H9 (cell line): ENCODE data around the gene SPTLC3. TPM values are rescaled to one million over a fixed set of nuclear protein-coding genes. Genes with fewer than 3 reads are reported as not detected.

Source experiments
- DNase-seq: peaks from one replicate; pipeline ENCODE4 v3.0.0-alpha.2; 2017
- H2AFZ ChIP-seq: one replicate; pipeline ENCODE4 v1.6.1; 2013; ENCODE audit warnings: mild to moderate bottlenecking, low read length, control low read depth, moderate library complexity
- H2AK5ac ChIP-seq: 2 replicates; pipeline ENCODE4 v1.6.1; 2013; ENCODE audit warnings: low read length, control low read depth, mixed read lengths; ENCODE audit not compliant: insufficient read length
- H2BK120ac ChIP-seq: one replicate; pipeline ENCODE4 v1.6.1; 2013; ENCODE audit warnings: low read depth, mild to moderate bottlenecking, low read length, control low read depth, inconsistent platforms; ENCODE audit not compliant: poor library complexity, severe bottlenecking
- H2BK12ac ChIP-seq: 2 replicates; pipeline ENCODE4 v1.6.1; 2013; ENCODE audit warnings: low read length, control low read depth, mixed read lengths, low read depth; ENCODE audit not compliant: insufficient read length
- H2BK15ac ChIP-seq: 2 replicates; pipeline ENCODE4 v1.6.1; 2013; ENCODE audit warnings: low read depth, low read length, control low read depth
- H2BK20ac ChIP-seq: one replicate; pipeline ENCODE4 v1.6.1; 2013; ENCODE audit warnings: low read depth, mild to moderate bottlenecking, low read length, control low read depth, inconsistent platforms; ENCODE audit not compliant: poor library complexity, severe bottlenecking
- H2BK5ac ChIP-seq: 2 replicates; pipeline ENCODE4 v1.6.1; 2013; ENCODE audit warnings: low read length, control low read depth, mixed read lengths; ENCODE audit not compliant: insufficient read length
- H3K14ac ChIP-seq: 2 replicates; pipeline ENCODE4 v1.6.1; 2013; ENCODE audit warnings: low read length, control low read depth; ENCODE audit not compliant: insufficient read depth
- H3K18ac ChIP-seq: 2 replicates; pipeline ENCODE4 v1.6.1; 2013; ENCODE audit warnings: low read depth, mild to moderate bottlenecking, mixed read lengths, low read length, control low read depth; ENCODE audit not compliant: insufficient read length
- H3K23ac ChIP-seq: 2 replicates; pipeline ENCODE4 v1.6.1; 2013; ENCODE audit warnings: low read length, control low read depth, mixed read lengths, low read depth; ENCODE audit not compliant: insufficient read length
- H3K23me2 ChIP-seq: 2 replicates; pipeline ENCODE4 v1.6.1; 2013; ENCODE audit warnings: low read depth, mild to moderate bottlenecking, mixed read lengths, low read length, control low read depth; ENCODE audit not compliant: insufficient read length, poor library complexity, severe bottlenecking
- H3K27ac ChIP-seq: 2 replicates; pipeline ENCODE4 v1.5.1; 2013; ENCODE audit warnings: low read length, control low read depth, mixed read lengths, low read depth; ENCODE audit not compliant: insufficient read length
- H3K27me3 ChIP-seq: 2 replicates; pipeline ENCODE4 v1.6.1; 2013; ENCODE audit warnings: low read length, control low read depth, inconsistent platforms; ENCODE audit not compliant: insufficient read depth
- H3K4ac ChIP-seq: 2 replicates; pipeline ENCODE4 v1.6.1; 2013; ENCODE audit warnings: low read depth, mild to moderate bottlenecking, control low read depth, inconsistent platforms, low read length, moderate library complexity
- H3K4me1 ChIP-seq: 2 replicates; pipeline ENCODE4 v1.6.1; 2013; ENCODE audit warnings: low read length, control low read depth, inconsistent platforms; ENCODE audit not compliant: insufficient read depth
- H3K4me2 ChIP-seq: 2 replicates; pipeline ENCODE4 v1.6.1; 2013; ENCODE audit warnings: low read length, control low read depth, mixed read lengths; ENCODE audit not compliant: insufficient read length, insufficient read depth
- H3K56ac ChIP-seq: 2 replicates; pipeline ENCODE4 v1.6.1; 2013; ENCODE audit warnings: low read depth, mild to moderate bottlenecking, mixed read lengths, low read length, control low read depth; ENCODE audit not compliant: insufficient read length
- H3K79me1 ChIP-seq: 2 replicates; pipeline ENCODE4 v1.6.1; 2013; ENCODE audit warnings: low read depth, mild to moderate bottlenecking, moderate library complexity, low read length, control low read depth, inconsistent platforms; ENCODE audit not compliant: insufficient read depth, poor library complexity, severe bottlenecking
- H3K79me2 ChIP-seq: 2 replicates; pipeline ENCODE4 v1.6.1; 2013; ENCODE audit warnings: low read length, control low read depth, inconsistent platforms; ENCODE audit not compliant: insufficient read depth
- H3K9ac ChIP-seq: 2 replicates; pipeline ENCODE4 v1.6.1; 2013; ENCODE audit warnings: low read length, control low read depth, mixed read lengths; ENCODE audit not compliant: insufficient read length; ENCODE audit errors: extremely low read depth
- H3K9me3 ChIP-seq: one replicate; pipeline ENCODE4 v1.6.1; 2013; ENCODE audit warnings: low read depth, low read length, inconsistent platforms; ENCODE audit not compliant: control insufficient read depth
- H3T11ph ChIP-seq: one replicate; pipeline ENCODE4 v1.6.1; 2013; ENCODE audit warnings: mild to moderate bottlenecking, low read length, control low read depth, inconsistent platforms
- H4K20me1 ChIP-seq: one replicate; pipeline ENCODE4 v1.6.1; 2013; ENCODE audit not compliant: control insufficient read depth, insufficient read length, insufficient read depth
- H4K5ac ChIP-seq: 2 replicates; pipeline ENCODE4 v1.6.1; 2013; ENCODE audit warnings: low read depth, mild to moderate bottlenecking, mixed read lengths, low read length, control low read depth; ENCODE audit not compliant: insufficient read length
- H4K8ac ChIP-seq: replicated peaks from 2 replicates; pipeline ENCODE4 v1.6.1; 2013; ENCODE audit warnings: low read length, control low read depth, mixed read lengths, low read depth; ENCODE audit not compliant: insufficient read length
- H4K91ac ChIP-seq: 2 replicates; pipeline ENCODE4 v1.6.1; 2013; ENCODE audit warnings: low read depth, mild to moderate bottlenecking, moderate library complexity, mixed read lengths, low read length, control low read depth; ENCODE audit not compliant: insufficient read length
- H3K27ac Mint-ChIP-seq, 3 experiments: 2 replicates in 2 of 3; 3 replicates in 1 of 3; pipeline ENCODE4 v1.8.0; 2020 to 2021; ENCODE audit warnings: mixed read lengths in 3 of 3, mild to moderate bottlenecking in 1 of 3, moderate library complexity in 1 of 3
- H3K27me3 Mint-ChIP-seq: 2 replicates; pipeline ENCODE4 v1.8.0; 2021; ENCODE audit warnings: low read depth, mild to moderate bottlenecking, moderate library complexity, mixed read lengths
- H3K36me3 Mint-ChIP-seq, 3 experiments: 2 replicates in 2 of 3; 3 replicates in 1 of 3; pipeline ENCODE4 v1.8.0; 2020 to 2021; ENCODE audit warnings: low read depth in 3 of 3, mixed read lengths in 3 of 3; ENCODE audit not compliant: insufficient read depth in 1 of 3
- H3K4me1 Mint-ChIP-seq, 2 experiments: 2 replicates each; pipeline ENCODE4 v1.8.0; 2020; ENCODE audit warnings: mixed read lengths in 2 of 2
- H3K4me3 Mint-ChIP-seq, 2 experiments: 2 replicates in 1 of 2; 3 replicates in 1 of 2; pipeline ENCODE4 v1.8.0; 2020 to 2021; ENCODE audit warnings: mild to moderate bottlenecking in 2 of 2, mixed read lengths in 2 of 2, moderate library complexity in 1 of 2
- H3K9me3 Mint-ChIP-seq, 2 experiments: 2 replicates in 1 of 2; 3 replicates in 1 of 2; pipeline ENCODE4 v1.8.0; 2020; ENCODE audit warnings: mild to moderate bottlenecking in 2 of 2, mixed read lengths in 2 of 2, moderate library complexity in 1 of 2
- WGBS: extraction: QIAGEN DNeasy Blood & Tissue Kit; methylation state at CpG from one replicate; pipeline ENCODE4 v1.1.7; 2013; ENCODE audit warnings: missing lambda C conversion rate, low lambda C conversion rate, mixed read lengths; ENCODE audit not compliant: insufficient read length; ENCODE audit errors: extremely low coverage; 5-methylcytosine and 5-hydroxymethylcytosine counted together
- total RNA-seq: library from RNA; stranded (reverse); gene quantifications from 2 replicates; pipeline ENCODE4 v1.2.1, GENCODE V29; 2021
- TF ChIP-seq, protein P1 (sequence below): fragments of 200-600 bp; sonication (generic); conservative IDR thresholded peaks from 3 replicates; pipeline ENCODE4 v1.8.0; 2021; ENCODE audit warnings: antibody characterized with exemption, mild to moderate bottlenecking

SPTLC3 gene
- total RNA-seq, 1 experiment from 2014 or later: 0.68 TPM

DNA sequence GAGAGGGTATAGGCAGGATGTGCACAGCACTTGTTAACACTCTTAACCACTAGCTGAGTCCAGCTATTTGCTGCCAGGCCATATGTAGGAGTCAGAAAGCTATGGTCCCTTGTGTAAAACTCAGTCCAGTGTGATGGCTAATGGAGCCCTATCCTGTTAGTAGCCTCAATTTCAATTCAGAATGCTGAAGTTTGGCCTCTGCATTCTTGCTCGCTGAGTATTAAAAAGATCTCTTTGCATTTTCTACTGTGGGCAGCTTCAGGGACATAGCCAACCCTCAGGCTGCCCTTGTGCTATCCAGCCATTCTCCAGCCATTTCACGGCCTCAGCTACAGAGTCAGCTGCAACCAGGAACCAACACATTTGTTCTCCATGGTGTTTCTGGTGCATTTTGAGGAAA is 92.5 kb downstream of the SPTLC3 start:
- Histone ChIP-seq H3K9ac (no peak overlapping the region), H3K4me2 (no peak overlapping the region), H2BK15ac (no peak overlapping the region), H2BK120ac (no peak overlapping the region), H2AK5ac (no peak overlapping the region), H3K4ac (no peak overlapping the region), H3K27ac (no peak overlapping the region), H3K23me2 (no peaks in the 10 kb centered on the region), H3K79me2 (no peaks in the 10 kb centered on the region), H4K5ac (no peak overlapping the region), H3K14ac (no peak overlapping the region), H2BK12ac (no peak overlapping the region), H2BK5ac (no peak overlapping the region), H3K56ac (no peak overlapping the region), H3K4me1 (peaks cover 9% of the 10 kb centered on the region; the same call in 1 of the 2 replicates), H3K23ac (no peak overlapping the region), H3K27me3 (no peaks in the 10 kb centered on the region), H3K79me1 (no peaks in the 10 kb centered on the region), H3K9me3 (no peaks in the 10 kb centered on the region), H4K91ac (no peak overlapping the region), H2BK20ac (no peak overlapping the region), H2AFZ (no peak overlapping the region), H3T11ph (no peak overlapping the region), H3K18ac (no peak overlapping the region), H4K20me1 (no peaks in the 10 kb centered on the region), H4K8ac (no peak overlapping the region)
- no peaks in the 10 kb centered on the region for H3K27me3 Mint-ChIP-seq
- no peak overlapping the region for H3K4me3 Mint-ChIP-seq
- no CpG with 5 or more reads among the region's 2 CpGs for WGBS
- peaks cover 19 to 29% of the 10 kb centered on the region in 2 experiments for H3K4me1 Mint-ChIP-seq
- H3K9me3 Mint-ChIP-seq: no peaks in the 10 kb centered on the region
- DNase-seq: no peak
- no peak overlapping the region for H3K27ac Mint-ChIP-seq
- no peaks in the 10 kb centered on the region for H3K36me3 Mint-ChIP-seq
- TF ChIP-seq, protein P1, sequence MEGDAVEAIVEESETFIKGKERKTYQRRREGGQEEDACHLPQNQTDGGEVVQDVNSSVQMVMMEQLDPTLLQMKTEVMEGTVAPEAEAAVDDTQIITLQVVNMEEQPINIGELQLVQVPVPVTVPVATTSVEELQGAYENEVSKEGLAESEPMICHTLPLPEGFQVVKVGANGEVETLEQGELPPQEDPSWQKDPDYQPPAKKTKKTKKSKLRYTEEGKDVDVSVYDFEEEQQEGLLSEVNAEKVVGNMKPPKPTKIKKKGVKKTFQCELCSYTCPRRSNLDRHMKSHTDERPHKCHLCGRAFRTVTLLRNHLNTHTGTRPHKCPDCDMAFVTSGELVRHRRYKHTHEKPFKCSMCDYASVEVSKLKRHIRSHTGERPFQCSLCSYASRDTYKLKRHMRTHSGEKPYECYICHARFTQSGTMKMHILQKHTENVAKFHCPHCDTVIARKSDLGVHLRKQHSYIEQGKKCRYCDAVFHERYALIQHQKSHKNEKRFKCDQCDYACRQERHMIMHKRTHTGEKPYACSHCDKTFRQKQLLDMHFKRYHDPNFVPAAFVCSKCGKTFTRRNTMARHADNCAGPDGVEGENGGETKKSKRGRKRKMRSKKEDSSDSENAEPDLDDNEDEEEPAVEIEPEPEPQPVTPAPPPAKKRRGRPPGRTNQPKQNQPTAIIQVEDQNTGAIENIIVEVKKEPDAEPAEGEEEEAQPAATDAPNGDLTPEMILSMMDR: no peak
